ENCODE measurements around the gene TTC33.

- TF ChIP-seq CTCF (conservative IDR thresholded peaks at IDR 0.05; ENCODE audit: low read length) = no peak
- no peak for TF ChIP-seq EZH2phosphoT487 (IDR thresholded peaks at IDR 0.05; ENCODE audit: borderline replicate concordance)
These were observed 6.9 kb upstream of the TTC33 start for GRCh38 chr5:40762705-40763104.
